ENCODE results near the gene CCBE1.

DNA sequence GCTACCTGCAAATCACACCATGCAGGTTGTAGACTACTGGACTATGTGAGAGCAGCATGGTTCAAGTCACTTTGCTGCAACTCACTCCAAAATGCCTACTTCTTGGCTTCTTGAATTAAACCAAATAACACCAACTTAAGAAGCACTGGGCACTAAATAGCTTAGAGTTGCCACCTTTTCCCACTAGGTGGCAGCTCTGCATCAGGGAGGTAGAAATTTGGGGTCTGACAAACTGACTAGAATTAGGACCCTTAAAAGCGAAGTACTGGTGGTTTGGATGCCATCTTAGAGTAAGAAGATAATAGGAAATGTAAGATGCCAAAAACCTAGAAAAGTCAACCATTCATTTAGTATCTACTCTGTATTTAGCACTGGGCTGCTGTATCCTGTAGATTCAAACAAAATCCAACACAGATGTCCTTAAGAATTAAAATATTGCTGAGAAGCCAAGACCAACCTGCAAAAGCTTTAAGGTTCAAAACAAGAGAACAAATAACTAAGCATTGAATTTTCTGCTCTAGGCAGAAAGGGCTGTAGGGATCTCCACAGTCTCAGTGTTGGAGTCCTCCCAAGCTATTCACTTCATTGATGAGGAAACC, 65.5 kb downstream of the CCBE1 start:
- TF ChIP-seq, protein P1, sequence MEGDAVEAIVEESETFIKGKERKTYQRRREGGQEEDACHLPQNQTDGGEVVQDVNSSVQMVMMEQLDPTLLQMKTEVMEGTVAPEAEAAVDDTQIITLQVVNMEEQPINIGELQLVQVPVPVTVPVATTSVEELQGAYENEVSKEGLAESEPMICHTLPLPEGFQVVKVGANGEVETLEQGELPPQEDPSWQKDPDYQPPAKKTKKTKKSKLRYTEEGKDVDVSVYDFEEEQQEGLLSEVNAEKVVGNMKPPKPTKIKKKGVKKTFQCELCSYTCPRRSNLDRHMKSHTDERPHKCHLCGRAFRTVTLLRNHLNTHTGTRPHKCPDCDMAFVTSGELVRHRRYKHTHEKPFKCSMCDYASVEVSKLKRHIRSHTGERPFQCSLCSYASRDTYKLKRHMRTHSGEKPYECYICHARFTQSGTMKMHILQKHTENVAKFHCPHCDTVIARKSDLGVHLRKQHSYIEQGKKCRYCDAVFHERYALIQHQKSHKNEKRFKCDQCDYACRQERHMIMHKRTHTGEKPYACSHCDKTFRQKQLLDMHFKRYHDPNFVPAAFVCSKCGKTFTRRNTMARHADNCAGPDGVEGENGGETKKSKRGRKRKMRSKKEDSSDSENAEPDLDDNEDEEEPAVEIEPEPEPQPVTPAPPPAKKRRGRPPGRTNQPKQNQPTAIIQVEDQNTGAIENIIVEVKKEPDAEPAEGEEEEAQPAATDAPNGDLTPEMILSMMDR (conservative IDR thresholded peaks at IDR 0.05 in 1 of 2, IDR thresholded peaks at IDR 0.05 in 1 of 2; ENCODE audit: low read depth in 1 of 2, low read length in 2 of 2), result peak; percentile 80 to 86
- no peak for TF ChIP-seq EZH2 (IDR thresholded peaks at IDR 0.05; ENCODE audit: low read length, missing control alignments)
